HUES64 (cell line): ENCODE measurements around the gene USF2. TPM values are rescaled to one million over a fixed set of nuclear protein-coding genes. Genes with fewer than 3 reads are reported as not detected.
"Not testable (repeated sequence)": the region's sequence is repeated elsewhere in the genome, so short reads cannot be mapped to it uniquely, and the experiment has no call there.

ENCODE experiments used
- H3K27ac ChIP-seq: 2 replicates; pipeline ENCODE4 v1.7.0; 2013; ENCODE audit warnings: low read depth, low read length, inconsistent platforms
- H3K27me3 ChIP-seq: 2 replicates; pipeline ENCODE4 v1.6.1; 2013; ENCODE audit warnings: mild to moderate bottlenecking, low read length; ENCODE audit not compliant: insufficient read depth
- H3K36me3 ChIP-seq: 2 replicates; pipeline ENCODE4 v1.6.1; 2013; ENCODE audit warnings: mild to moderate bottlenecking, low read length; ENCODE audit not compliant: insufficient read depth
- H3K4me1 ChIP-seq: 2 replicates; pipeline ENCODE4 v1.6.1; 2013; ENCODE audit warnings: mild to moderate bottlenecking, low read length, moderate library complexity; ENCODE audit not compliant: insufficient read depth
- H3K4me3 ChIP-seq: 2 replicates; pipeline ENCODE4 v1.5.1; 2013; ENCODE audit warnings: mild to moderate bottlenecking, low read length, moderate library complexity
- H3K9ac ChIP-seq: 2 replicates; pipeline ENCODE4 v1.6.1; 2013; ENCODE audit warnings: mild to moderate bottlenecking, low read depth, low read length
- H3K9me3 ChIP-seq: 2 replicates; pipeline ENCODE4 v1.6.1; 2013; ENCODE audit warnings: low read depth, low read length; ENCODE audit not compliant: insufficient read depth
- WGBS: fragments of 150-250, 120-280 bp; methylation state at CpG from one replicate; pipeline ENCODE4 v1.1.7; 2013; ENCODE audit warnings: missing lambda C conversion rate; 5-methylcytosine and 5-hydroxymethylcytosine counted together
- polyA plus RNA-seq, 2 experiments: library from polyadenylated mRNA; stranded (reverse); fragments of 50-300 nt; gene quantifications; one replicate each; pipeline ENCODE4 v1.2.3, GENCODE V29; 2013

Gene USF2
- 85.8 TPM for polyA plus RNA-seq (2013, experiment 1 of 2)
- polyA plus RNA-seq (2013, experiment 2 of 2): 83.5 TPM

GRCh38 chr19:35268536-35269437, at the start of gene USF2:
Gene USF2 (plus strand): TSS chr19:35268962. CDS start chr19:35269102, 140 bp downstream.
- peak within 1 kb of the TSS; percentile 82 for H3K4me3 ChIP-seq
- peaks cover 65% of the 10 kb centered on the region for H3K36me3 ChIP-seq
- no peaks in the 10 kb centered on the region for H3K27me3 ChIP-seq
- no peaks in the 10 kb centered on the region for H3K9me3 ChIP-seq
- 0 out of 2 replicates have a peak, but pooled peaks cover 3% of the 10 kb centered on the region for H3K4me1 ChIP-seq
- under 1% methylated on average over 105 of the region's 126 CpGs for WGBS
- H3K27ac ChIP-seq: peak within 1 kb of the TSS; percentile 93
- H3K9ac ChIP-seq: peak within 1 kb of the TSS; percentile 96

- H3K27me3 ChIP-seq: no peaks in the 10 kb centered on the region
- no peak overlapping the region for H3K9ac ChIP-seq
- no peak overlapping the region for H3K4me3 ChIP-seq
- H3K27ac ChIP-seq: no peak overlapping the region
- no peaks in the 10 kb centered on the region for H3K4me1 ChIP-seq
- 100% methylated on average over 1 of the region's 1 CpG for WGBS
- peaks cover 8% of the 10 kb centered on the region; the same call in 1 of the 2 replicates for H3K9me3 ChIP-seq
- H3K36me3 ChIP-seq: no peaks in the 10 kb centered on the region
Measured at GRCh38 chr19:35219008-35219407, 49.8 kb upstream of the USF2 start.

GRCh38 chr19:35220315-35220921, 48.3 kb upstream of the USF2 start:
- H3K9ac ChIP-seq: no peak overlapping the region
- H3K27me3 ChIP-seq: no peaks in the 10 kb centered on the region
- no peaks in the 10 kb centered on the region for H3K36me3 ChIP-seq
- H3K27ac ChIP-seq: no peak overlapping the region
- peaks cover 6% of the 10 kb centered on the region; the same call in 1 of the 2 replicates for H3K4me1 ChIP-seq
- H3K9me3 ChIP-seq: peaks cover 8% of the 10 kb centered on the region; the same call in 1 of the 2 replicates
- no peak overlapping the region for H3K4me3 ChIP-seq
- WGBS: 71% methylated on average over 3 of the region's 3 CpGs

GRCh38 chr19:35220973-35221590, 47.7 kb upstream of the USF2 start:
- not testable (repeated sequence) for H3K9me3 ChIP-seq, H3K4me1 ChIP-seq, H3K9ac ChIP-seq, H3K27ac ChIP-seq, H3K36me3 ChIP-seq, H3K4me3 ChIP-seq, H3K27me3 ChIP-seq
- WGBS: 95% methylated on average over 4 of the region's 4 CpGs

GRCh38 chr19:35222373-35223015, 46.3 kb upstream of the USF2 start:
- H3K9me3 ChIP-seq: peaks cover 8% of the 10 kb centered on the region; the same call in 1 of the 2 replicates
- H3K36me3 ChIP-seq: no peaks in the 10 kb centered on the region
- no peak overlapping the region for H3K9ac ChIP-seq
- no peaks in the 10 kb centered on the region for H3K27me3 ChIP-seq
- WGBS: 86% methylated on average over 7 of the region's 7 CpGs
- no peak overlapping the region for H3K4me3 ChIP-seq
- H3K27ac ChIP-seq: no peak overlapping the region
- H3K4me1 ChIP-seq: peaks cover 6% of the 10 kb centered on the region; the same call in 1 of the 2 replicates

- no peak overlapping the region for H3K9ac ChIP-seq
- no peaks in the 10 kb centered on the region for H3K27me3 ChIP-seq
- no peak overlapping the region for H3K27ac ChIP-seq
- WGBS: 67% methylated on average over 6 of the region's 6 CpGs
- H3K4me1 ChIP-seq: peaks cover 6% of the 10 kb centered on the region; the same call in 1 of the 2 replicates
- H3K9me3 ChIP-seq: peaks cover 8% of the 10 kb centered on the region; the same call in 1 of the 2 replicates
- no peaks in the 10 kb centered on the region for H3K36me3 ChIP-seq
- H3K4me3 ChIP-seq: no peak overlapping the region
Measured at GRCh38 chr19:35223084-35223790, 45.5 kb upstream of the USF2 start.

GRCh38 chr19:35223862-35224505, 44.8 kb upstream of the USF2 start:
- WGBS: 91% methylated on average over 4 of the region's 4 CpGs
- Histone ChIP-seq H3K9me3 (peaks cover 7% of the 10 kb centered on the region; the same call in 1 of the 2 replicates), H3K27me3 (no peaks in the 10 kb centered on the region), H3K4me1 (peaks cover 6% of the 10 kb centered on the region; the same call in 1 of the 2 replicates), H3K9ac (no peak overlapping the region), H3K36me3 (no peaks in the 10 kb centered on the region), H3K27ac (no peak overlapping the region), H3K4me3 (no peak overlapping the region)

GRCh38 chr19:35224681-35225571, 43.8 kb upstream of the USF2 start:
- H3K4me1 ChIP-seq: peaks cover 6% of the 10 kb centered on the region; the same call in 1 of the 2 replicates
- no peaks in the 10 kb centered on the region for H3K27me3 ChIP-seq
- H3K4me3 ChIP-seq: no peak overlapping the region
- H3K36me3 ChIP-seq: no peaks in the 10 kb centered on the region
- no peaks in the 10 kb centered on the region for H3K9me3 ChIP-seq
- H3K27ac ChIP-seq: no peak overlapping the region
- no peak overlapping the region for H3K9ac ChIP-seq
- WGBS: 78% methylated on average over 41 of the region's 41 CpGs

GRCh38 chr19:35225951-35226350, 42.8 kb upstream of the USF2 start:
- no peak overlapping the region for H3K27ac ChIP-seq
- H3K9ac ChIP-seq: no peak overlapping the region
- 94% methylated on average over 6 of the region's 6 CpGs for WGBS

More at GRCh38 chr19:35225951-35226350, 42.8 kb upstream of the USF2 start:
- Histone ChIP-seq H3K4me1 (peaks cover 6% of the 10 kb centered on the region; the same call in 1 of the 2 replicates), H3K9me3 (no peaks in the 10 kb centered on the region), H3K27me3 (no peaks in the 10 kb centered on the region), H3K4me3 (no peak overlapping the region), H3K36me3 (no peaks in the 10 kb centered on the region)
